GM19468 (cell line): ENCODE results near the gene NOL4L.

ENCODE experiments used
- ATAC-seq: cut with Tn5 transposase; IDR thresholded peaks from one replicate; pipeline ENCODE4 v1.9.1; 2021; ENCODE audit warnings: mild to moderate bottlenecking, moderate library complexity, moderate number of reproducible peaks; ENCODE audit not compliant: unreplicated experiment; ENCODE audit errors: extremely low read depth

The NOL4L gene

DNA sequence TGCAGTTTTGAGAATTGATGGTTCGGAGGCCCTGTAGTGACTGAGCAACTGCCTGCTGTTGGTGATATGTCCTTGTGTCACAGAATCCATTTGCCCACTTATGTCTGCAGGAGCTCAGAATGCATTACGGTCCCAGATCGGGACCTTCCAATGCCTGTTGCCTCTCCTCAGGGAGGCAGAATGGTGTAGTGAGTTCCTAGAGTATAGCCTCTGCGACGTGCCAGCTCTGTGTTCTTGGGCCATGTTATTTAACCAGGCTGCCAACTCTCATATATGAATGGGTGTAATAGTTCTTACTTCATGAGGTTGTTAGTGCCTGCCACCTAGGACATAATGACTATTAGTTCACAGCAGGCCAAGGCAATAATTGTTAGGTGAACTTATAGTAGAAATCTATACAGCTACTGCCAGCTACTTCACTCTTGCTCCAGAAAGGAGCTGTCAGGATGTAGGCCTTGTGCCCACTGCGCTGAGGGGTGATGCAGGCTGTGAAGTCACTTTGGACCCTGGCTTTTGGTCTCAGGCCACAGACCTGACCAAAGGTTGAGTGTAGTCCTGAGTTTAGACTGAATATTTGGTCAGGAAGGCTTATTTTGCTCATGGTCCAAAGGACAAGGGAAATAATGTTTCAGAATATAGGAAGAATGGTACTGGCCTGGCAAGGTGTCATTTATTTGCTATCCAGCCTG lies 144.9 kb downstream of the NOL4L start:
- no peak for ATAC-seq

DNA sequence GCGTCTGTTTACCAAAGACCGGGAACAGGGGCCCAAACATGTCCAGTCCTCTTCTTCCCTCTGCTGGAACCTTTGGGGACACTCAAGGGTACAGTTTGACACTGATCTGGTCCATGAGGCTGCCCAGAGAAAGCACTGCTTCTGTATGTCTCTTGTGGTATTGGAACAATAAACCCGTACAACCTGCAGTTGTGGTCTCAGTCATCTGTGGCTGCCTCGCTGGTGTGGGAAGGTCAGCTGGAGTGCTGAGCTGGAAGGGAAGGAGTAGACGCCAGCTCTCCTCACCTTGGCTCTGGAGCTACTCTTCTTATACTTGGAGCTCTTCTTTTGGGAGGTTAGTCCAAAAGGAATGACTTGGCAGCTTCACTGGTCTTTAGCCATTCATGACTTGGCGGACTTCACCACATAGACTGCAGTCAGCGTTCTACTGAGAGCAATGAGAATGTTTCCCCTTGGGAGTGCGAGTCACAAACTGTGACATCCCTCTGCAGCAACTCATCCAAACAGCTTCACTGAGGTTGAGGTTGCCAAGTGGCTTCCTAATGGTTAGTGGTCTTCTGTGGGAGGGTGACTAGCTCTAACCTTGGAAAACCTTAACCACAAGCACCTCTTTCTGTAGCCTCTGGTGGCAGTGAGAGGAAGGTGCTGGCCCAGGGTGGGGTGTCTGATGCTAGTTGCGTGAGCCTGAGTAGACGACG lies 145.9 kb downstream of the NOL4L start:
- no peak for ATAC-seq

DNA sequence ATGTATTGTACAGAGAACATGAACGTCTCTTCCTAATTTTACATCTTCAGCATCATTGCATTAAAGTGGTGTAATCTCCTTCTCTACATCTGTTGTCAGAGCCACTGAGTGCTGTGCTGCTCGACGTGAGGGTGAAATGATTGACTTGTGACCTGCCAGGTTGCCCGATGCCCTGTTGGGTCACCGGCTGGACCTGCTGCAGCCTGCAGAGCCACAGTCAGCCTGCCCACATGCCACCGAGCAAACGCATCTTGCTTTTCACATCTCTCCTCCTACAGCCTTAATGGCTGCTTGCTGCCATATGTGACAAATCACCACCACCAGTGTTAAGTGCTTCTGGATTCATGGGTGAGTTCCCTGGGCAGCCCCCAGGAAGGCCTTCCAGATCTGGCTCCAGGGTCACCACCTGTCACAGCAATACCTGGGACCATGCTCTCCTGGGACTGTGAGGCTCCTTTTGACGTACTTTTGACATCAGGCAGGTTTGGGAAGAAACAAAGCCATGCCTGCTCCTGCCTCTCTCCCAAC lies 146.7 kb downstream of the NOL4L start:
- ATAC-seq = no peak

DNA sequence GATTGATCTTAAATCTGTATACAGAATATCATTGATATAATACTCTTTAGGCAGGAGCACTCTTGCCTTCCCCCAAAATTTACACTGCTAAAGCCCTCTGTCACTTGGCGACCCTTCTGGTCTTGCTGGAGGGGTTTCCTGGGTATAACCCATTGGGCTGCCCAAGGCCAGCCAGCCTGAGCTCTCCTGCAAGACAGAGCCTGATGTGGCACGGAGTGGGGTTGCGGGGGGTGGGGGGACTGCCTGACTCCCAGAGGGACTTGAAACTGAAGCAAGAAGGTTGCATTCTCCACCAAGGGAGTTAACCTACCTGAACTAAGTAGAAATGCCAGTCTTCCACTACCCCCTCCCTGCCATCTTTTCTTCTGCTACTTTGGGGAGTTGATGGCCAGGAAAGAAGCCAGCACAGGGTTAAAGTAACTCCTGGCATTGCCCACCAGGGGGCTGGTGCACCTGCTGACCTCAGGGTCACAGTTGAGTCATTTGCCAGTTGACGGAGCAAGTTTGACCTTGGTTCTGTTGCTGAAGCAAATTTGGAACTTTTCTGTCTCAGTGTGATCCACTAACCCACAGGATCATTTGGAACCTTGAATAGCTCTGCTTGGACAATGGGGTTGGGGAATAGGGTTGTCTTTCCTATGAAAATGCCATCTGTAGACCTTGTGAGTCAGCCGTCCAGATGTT lies 147.6 kb downstream of the NOL4L start:
- no peak for ATAC-seq

DNA sequence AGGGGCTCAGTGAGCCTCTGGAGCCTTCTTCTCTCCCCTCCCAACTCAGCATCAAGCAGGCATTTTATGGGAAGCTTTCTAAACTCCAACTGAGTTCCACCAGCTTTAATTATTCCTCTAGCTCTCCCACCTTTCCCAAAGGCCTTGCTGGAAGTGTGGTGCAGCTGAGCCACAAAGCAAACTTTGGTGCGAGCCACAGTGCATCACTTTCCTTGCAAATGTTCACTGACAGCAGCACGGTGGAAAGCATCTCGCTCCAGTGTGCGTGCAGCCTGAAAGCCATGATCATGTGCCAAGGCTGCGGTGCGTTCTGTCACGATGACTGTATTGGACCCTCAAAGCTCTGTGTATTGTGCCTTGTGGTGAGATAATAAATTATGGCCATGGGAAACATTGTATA lies 148.2 kb downstream of the NOL4L start:
- no peak for ATAC-seq

DNA sequence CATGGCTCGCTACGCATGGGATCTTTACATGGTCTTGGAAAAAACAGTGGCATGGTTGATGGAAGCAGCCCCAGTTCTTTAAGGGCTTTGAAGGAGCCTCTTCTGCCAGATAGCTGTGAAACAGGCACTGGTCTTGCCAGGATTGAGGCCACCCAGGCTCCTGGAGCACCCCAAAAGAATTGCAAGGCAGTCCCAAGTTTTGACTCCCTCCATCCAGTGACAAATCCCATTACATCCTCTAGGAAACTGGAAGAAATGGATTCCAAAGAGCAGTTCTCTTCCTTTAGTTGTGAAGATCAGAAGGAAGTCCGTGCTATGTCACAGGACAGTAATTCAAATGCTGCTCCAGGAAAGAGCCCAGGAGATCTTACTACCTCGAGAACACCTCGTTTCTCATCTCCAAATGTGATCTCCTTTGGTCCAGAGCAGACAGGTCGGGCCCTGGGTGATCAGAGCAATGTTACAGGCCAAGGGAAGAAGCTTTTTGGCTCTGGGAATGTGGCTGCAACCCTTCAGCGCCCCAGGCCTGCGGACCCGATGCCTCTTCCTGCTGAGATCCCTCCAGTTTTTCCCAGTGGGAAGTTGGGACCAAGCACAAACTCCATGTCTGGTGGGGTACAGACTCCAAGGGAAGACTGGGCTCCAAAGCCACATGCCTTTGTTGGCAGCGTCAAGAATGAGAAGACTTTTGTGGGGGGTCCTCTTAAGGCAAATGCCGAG lies 148.8 kb downstream of the NOL4L start:
- no peak for ATAC-seq

DNA sequence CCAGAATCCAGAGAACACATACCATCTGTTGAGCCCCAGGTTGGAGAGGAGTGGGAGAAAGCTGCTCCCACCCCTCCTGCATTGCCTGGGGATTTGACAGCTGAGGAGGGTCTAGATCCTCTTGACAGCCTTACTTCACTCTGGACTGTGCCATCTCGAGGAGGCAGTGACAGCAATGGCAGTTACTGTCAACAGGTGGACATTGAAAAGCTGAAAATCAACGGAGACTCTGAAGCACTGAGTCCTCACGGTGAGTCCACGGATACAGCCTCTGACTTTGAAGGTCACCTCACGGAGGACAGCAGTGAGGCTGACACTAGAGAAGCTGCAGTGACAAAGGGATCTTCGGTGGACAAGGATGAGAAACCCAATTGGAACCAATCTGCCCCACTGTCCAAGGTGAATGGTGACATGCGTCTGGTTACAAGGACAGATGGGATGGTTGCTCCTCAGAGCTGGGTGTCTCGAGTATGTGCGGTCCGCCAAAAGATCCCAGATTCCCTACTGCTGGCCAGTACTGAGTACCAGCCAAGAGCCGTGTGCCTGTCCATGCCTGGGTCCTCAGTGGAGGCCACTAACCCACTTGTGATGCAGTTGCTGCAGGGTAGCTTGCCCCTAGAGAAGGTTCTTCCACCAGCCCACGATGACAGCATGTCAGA lies 149.6 kb downstream of the NOL4L start:
- no peak for ATAC-seq

DNA sequence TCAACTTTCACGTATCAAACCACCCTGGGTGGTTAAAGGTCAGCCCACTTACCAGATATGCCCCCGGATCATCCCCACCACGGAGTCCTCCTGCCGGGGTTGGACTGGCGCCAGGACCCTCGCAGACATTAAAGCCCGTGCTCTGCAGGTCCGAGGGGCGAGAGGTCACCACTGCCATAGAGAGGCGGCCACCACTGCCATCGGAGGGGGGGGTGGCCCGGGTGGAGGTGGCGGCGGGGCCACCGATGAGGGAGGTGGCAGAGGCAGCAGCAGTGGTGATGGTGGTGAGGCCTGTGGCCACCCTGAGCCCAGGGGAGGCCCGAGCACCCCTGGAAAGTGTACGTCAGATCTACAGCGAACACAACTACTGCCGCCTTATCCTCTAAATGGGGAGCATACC lies 150.7 kb downstream of the NOL4L start:
- ATAC-seq = no peak

DNA sequence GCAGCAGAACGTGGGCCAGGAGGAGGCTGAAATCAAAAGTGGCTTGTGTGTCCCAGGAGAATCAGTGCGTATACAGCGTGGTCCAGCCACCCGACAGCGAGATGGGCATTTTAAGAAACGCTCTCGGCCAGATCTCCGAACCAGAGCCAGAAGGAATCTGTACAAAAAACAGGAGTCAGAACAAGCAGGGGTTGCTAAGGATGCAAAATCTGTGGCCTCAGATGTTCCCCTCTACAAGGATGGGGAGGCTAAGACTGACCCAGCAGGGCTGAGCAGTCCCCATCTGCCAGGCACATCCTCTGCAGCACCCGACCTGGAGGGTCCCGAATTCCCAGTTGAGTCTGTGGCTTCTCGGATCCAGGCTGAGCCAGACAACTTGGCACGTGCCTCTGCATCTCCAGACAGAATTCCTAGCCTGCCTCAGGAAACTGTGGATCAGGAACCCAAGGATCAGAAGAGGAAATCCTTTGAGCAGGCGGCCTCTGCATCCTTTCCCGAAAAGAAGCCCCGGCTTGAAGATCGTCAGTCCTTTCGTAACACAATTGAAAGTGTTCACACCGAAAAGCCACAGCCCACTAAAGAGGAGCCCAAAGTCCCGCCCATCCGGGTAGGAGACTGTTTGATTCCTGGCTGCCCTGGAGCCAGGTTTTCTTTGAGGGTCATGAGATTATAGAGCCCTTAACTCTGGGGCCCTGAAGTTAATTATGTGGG lies 151.7 kb downstream of the NOL4L start:
- ATAC-seq = no peak

DNA sequence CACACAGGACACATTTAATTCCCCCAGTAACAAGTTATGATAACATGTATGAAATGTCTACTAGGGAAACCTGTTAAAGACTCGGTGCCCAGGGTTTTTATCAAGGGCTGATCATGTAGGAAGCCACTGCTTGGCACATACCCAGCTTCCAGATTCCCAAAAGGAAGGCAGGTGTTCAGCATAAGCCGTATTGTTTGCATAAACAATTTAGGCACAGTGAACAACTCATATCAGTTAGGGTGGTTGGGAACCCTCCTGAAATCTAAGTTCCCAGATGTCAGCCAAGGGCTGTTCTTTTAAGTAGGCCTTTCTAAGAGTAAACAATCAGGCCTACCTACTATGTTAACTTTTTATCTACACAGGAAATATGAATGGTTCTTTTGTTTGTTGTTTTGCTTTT lies 152.9 kb downstream of the NOL4L start:
- ATAC-seq = no peak

DNA sequence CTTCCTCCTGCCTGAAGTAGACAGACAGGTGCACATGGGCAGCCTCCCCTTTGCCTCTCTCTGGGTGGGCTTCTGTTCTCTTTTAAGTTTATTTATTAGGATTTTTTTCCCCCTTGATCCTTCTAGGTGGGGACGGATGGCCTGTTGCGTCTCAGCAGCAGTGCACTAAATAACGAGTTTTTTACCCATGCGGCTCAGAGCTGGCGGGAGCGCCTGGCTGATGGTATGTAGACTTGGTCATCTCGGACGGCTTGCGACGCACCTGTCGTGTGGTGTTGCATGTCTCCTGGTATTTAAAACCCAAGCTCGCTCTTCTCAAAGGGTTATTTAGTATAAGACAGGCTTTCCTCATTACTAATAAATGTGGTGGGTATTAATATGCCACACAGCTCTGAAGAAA lies 153.7 kb downstream of the NOL4L start:
- no peak for ATAC-seq

DNA sequence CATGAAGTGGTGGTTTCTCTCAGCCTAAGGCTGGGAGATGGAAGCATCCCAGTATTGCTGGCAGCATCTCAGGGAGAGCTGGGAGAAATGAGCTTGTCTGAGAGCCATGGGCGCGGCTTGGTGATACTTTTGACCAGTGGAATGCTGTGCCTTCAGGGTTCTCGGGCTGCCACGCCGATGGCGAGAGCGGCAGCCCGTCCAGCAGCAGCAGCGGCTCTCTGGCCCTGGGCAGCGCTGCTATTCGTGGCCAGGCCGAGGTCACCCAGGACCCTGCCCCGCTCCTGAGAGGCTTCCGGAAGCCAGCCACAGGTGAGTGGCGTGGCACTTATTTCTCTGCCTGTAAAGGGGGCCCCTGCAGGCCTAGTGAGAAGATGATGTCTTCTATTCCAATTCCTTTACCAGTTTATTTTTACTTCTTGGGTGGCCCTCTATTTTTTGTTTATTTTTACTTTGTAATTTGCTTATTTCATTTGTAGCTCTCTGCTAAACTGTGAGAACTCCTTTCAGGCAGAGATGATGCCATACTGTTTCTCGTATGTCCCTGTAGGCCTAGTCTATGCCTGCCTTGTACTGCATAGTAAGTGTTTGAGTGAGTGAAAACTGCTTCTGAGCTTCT lies 155.3 kb downstream of the NOL4L start:
- ATAC-seq = no peak

DNA sequence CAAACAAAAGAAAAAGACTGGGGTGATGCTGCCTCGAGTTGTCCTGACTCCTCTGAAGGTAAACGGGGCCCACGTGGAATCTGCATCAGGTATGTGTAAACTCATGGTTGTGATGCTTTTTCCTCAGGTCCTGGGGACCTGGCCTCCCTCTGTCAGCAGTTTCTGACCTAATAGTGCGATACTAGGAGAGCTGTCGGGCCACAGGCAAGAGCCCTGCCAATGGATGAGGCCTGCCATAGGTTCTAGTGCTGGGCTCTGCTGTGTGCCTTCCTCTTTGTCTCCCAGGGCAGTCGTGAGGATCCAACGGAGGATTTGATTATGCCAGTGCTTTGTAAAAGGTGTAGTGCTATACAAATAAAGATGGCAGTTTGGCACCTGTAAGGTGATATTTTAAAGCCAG lies 155.8 kb downstream of the NOL4L start:
- ATAC-seq = no peak

DNA sequence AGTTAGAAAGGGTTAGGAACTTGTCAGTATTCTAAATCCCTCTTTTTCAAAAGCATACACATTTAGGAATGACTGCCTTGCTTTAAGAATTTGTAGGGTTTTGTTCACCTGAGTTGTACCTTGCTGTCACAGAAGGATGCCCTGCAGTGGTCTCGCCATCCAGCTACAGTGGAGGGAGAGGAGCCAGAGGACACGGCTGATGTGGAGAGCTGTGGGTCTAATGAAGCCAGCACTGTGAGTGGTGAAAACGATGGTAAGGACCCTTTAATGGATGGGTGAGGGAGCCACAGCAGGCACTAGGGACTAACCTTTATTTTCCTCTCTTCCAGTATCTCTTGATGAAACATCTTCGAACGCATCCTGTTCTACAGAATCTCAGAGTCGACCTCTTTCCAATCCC lies 157.1 kb downstream of the NOL4L start:
- ATAC-seq = no peak

DNA sequence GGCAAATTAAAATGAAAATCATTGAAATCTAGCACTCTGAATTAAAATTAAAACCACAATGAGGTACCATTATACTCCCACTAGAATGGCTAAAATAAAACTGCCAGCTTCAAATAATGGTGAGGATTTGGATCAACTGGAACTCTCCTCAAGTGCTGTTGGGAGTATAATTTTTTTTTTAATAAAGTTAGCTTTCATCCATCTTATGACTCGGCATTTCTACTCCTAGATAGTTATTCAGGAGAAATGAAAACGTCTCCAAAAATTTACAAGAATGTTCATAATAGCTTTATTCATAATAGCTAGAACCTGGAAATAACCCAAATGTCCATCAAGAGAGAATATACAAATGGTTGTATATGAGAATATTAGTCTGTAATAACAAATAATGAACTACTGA lies 163.8 kb downstream of the NOL4L start:
- no peak for ATAC-seq

DNA sequence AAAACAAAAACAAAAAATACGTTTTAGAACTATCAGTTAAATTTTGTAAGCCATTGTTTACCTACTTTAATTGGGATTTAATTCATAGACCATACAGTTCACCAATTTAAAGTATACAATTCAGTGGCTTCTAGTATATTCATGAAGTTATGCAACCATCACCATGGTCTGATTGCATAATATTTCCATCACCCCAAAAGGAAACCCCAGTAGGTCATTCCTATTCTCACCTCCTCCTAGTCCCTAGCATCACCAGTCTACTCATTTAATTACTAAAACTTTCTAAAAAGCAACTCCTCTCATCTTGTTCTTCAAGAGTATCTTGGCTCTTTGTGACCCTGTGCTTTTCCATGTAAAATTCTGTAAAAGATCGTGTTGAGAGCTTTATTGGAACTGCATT lies 166.8 kb downstream of the NOL4L start:
- ATAC-seq = no peak

DNA sequence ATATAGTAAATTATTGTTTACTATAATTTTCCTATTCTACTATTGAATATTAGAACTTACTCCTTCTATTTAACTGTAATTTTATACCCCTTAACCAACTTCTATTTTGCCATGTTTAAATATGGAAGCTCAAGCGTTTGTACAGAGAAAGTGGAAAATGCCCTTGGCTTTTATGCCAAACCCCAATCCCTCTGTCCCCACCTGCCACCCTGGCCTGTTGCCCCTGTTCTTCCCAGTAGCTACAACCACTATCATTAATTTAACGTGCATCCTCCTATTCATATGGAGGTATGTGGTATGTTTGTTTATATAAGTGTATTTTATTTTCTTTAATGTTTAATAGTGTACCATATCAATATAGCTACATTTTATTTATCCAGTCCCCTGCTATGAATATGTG lies 168.9 kb downstream of the NOL4L start:
- ATAC-seq = no peak

DNA sequence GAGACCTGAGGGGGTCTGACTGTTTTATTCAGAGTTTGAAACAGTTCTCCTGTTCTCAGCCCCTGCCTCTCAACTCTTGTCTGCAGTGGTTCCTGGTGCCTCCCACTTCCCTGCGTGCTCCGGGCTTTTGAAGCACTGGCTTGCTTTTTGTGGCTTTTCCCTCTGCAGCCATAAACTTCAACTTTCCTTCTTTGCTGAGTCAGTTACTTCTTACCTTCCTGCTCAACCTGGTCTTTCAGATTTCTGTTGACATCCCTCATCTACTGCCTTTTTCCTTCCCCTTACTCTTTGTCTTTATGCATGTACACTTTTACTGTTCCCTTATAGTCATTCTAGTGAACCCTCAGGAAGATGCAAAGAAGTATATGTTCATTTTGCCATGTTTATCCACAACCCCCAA lies 169.6 kb downstream of the NOL4L start:
- no peak for ATAC-seq
